ENCODE data around the gene BHMT. TPM values are rescaled to one million over a fixed set of nuclear protein-coding genes. Genes with fewer than 3 reads are reported as not detected.

The BHMT gene
- total RNA-seq, 1 experiment from 2014 or later: not detected

- DNase-seq: no peak
- Histone ChIP-seq H3K36me3 (ENCODE audit: low read depth) (no peaks in the 10 kb centered on the region), H4K20me1 (ENCODE audit: insufficient read depth) (no peaks in the 10 kb centered on the region), H3K9me3 (ENCODE audit: insufficient read depth, low read depth) (no peaks in the 10 kb centered on the region), H3K4me3 (no peak overlapping the region), H3K9me2 (ENCODE audit: insufficient read depth) (no peaks in the 10 kb centered on the region), H3K27ac (no peak overlapping the region), H3K4me2 (no peak overlapping the region), H3K79me2 (ENCODE audit: low read depth) (no peaks in the 10 kb centered on the region), H3K4me1 (replicated peaks; ENCODE audit: insufficient read depth) (no peaks in the 10 kb centered on the region), H2AFZ (no peak overlapping the region), H3F3A (ENCODE audit: insufficient read depth, low read depth) (no peaks in the 10 kb centered on the region), H3K27me3 (ENCODE audit: insufficient read depth, low read depth) (no peaks in the 10 kb centered on the region)
- ChIA-PET POLR2A (ENCODE audit: unreplicated experiment) (no interaction called here), CTCF (no interaction called here)
- intact Hi-C loops (cut with micrococcal nuclease; ENCODE audit: unreplicated experiment): no loop called here
- BruUV-seq (replicated peaks): no TSS peak
- TF ChIP-seq EZH2 (IDR thresholded peaks at IDR 0.05; ENCODE audit: low read depth) (no peak), CTCF (conservative IDR thresholded peaks at IDR 0.05) (no peak)
These were observed 4.4 kb upstream of the BHMT start for GRCh38 chr5:79107020-79107796.

- intact Hi-C loops (cut with micrococcal nuclease; ENCODE audit: unreplicated experiment): no loop called here
- H4K20me1 ChIP-seq (ENCODE audit: insufficient read depth): no peaks in the 10 kb centered on the region
- no peaks in the 10 kb centered on the region for H3K79me2 ChIP-seq (ENCODE audit: low read depth)
- no peaks in the 10 kb centered on the region for H3K9me2 ChIP-seq (ENCODE audit: insufficient read depth)
- ChIA-PET POLR2A (ENCODE audit: unreplicated experiment) (no interaction called here), CTCF (no interaction called here)
- H3K27me3 ChIP-seq (ENCODE audit: insufficient read depth, low read depth): no peaks in the 10 kb centered on the region
- no peak for TF ChIP-seq EZH2 (IDR thresholded peaks at IDR 0.05; ENCODE audit: low read depth)
- TF ChIP-seq CTCF (conservative IDR thresholded peaks at IDR 0.05): no peak
- H3K36me3 ChIP-seq (ENCODE audit: low read depth): no peaks in the 10 kb centered on the region
- H3K4me3 ChIP-seq: no peak overlapping the region
- no peak overlapping the region for H3K27ac ChIP-seq
- H3K4me2 ChIP-seq: no peak overlapping the region
- BruUV-seq (replicated peaks): no TSS peak
- no peaks in the 10 kb centered on the region for H3K4me1 ChIP-seq (replicated peaks; ENCODE audit: insufficient read depth)
- DNase-seq: no peak
- no peaks in the 10 kb centered on the region for H3F3A ChIP-seq (ENCODE audit: insufficient read depth, low read depth)
- H2AFZ ChIP-seq: no peak overlapping the region
- H3K9me3 ChIP-seq (ENCODE audit: insufficient read depth, low read depth): no peaks in the 10 kb centered on the region
These were observed 3.5 kb upstream of the BHMT start for GRCh38 chr5:79108086-79108485.

- Histone ChIP-seq H3K9me3 (ENCODE audit: insufficient read depth, low read depth) (no peaks in the 10 kb centered on the region), H3K4me1 (replicated peaks; ENCODE audit: insufficient read depth) (no peaks in the 10 kb centered on the region), H3K4me3 (no peak overlapping the region), H3K36me3 (ENCODE audit: low read depth) (no peaks in the 10 kb centered on the region), H2AFZ (no peak overlapping the region), H4K20me1 (ENCODE audit: insufficient read depth) (no peaks in the 10 kb centered on the region), H3F3A (ENCODE audit: insufficient read depth, low read depth) (no peaks in the 10 kb centered on the region), H3K27ac (no peak overlapping the region), H3K27me3 (ENCODE audit: insufficient read depth, low read depth) (no peaks in the 10 kb centered on the region), H3K9me2 (ENCODE audit: insufficient read depth) (no peaks in the 10 kb centered on the region), H3K4me2 (no peak overlapping the region), H3K79me2 (ENCODE audit: low read depth) (no peaks in the 10 kb centered on the region)
- no peak for TF ChIP-seq CTCF (conservative IDR thresholded peaks at IDR 0.05)
- TF ChIP-seq EZH2 (IDR thresholded peaks at IDR 0.05; ENCODE audit: low read depth): no peak
- DNase-seq: no peak
- intact Hi-C loops (cut with micrococcal nuclease; ENCODE audit: unreplicated experiment): no loop called here
- no TSS peak for BruUV-seq (replicated peaks)
- POLR2A ChIA-PET (ENCODE audit: unreplicated experiment): no interaction called here
- CTCF ChIA-PET: interaction anchor here (0.7 kb wide), 1 partner anchor 15 kb away, joined by 3 read pairs; no protein-coding TSS in a partner anchor
These were observed 2.8 kb upstream of the BHMT start for GRCh38 chr5:79108792-79109191.
